GM23338 (cell line): ENCODE results near the gene MEGF6. TPM values are rescaled to one million over a fixed set of nuclear protein-coding genes. Genes with fewer than 3 reads are reported as not detected.

Source experiments
- ATAC-seq: fragments of 200-7000 bp; cut with Tn5 transposase; 3 replicates; pipeline ENCODE4 v1.9.1; 2020
- DNase-seq: peaks from one replicate; pipeline ENCODE4 v3.0.0-alpha.2; 2015; ENCODE audit warnings: low spot score
- H2AFZ ChIP-seq: fragments of 200-600 bp; sonication (generic); 2 replicates; pipeline ENCODE4 v1.8.0; 2016; ENCODE audit warnings: antibody characterized with exemption, mild to moderate bottlenecking, moderate library complexity
- H3F3A ChIP-seq: fragments of 200-600 bp; sonication (generic); replicated peaks from 2 replicates; pipeline ENCODE4 v1.8.0; 2017; ENCODE audit warnings: antibody characterized with exemption, mixed run types, low read depth
- H3K27ac ChIP-seq: fragments of 200-600 bp; sonication (generic); 2 replicates; pipeline ENCODE4 v1.6.1; 2016; ENCODE audit warnings: low read depth
- H3K27me3 ChIP-seq: fragments of 200-600 bp; sonication (generic); 2 replicates; pipeline ENCODE4 v1.8.0; 2016; ENCODE audit warnings: mild to moderate bottlenecking, mixed run types, moderate library complexity; ENCODE audit not compliant: insufficient read depth
- H3K36me3 ChIP-seq: fragments of 200-600 bp; sonication (generic); 2 replicates; pipeline ENCODE4 v1.8.0; 2016; ENCODE audit warnings: mild to moderate bottlenecking; ENCODE audit not compliant: insufficient read depth
- H3K4me1 ChIP-seq: fragments of 200-600 bp; sonication (generic); 2 replicates; pipeline ENCODE4 v1.8.0; 2016; ENCODE audit warnings: mild to moderate bottlenecking, moderate library complexity; ENCODE audit not compliant: insufficient read depth
- H3K4me2 ChIP-seq: fragments of 200-600 bp; sonication (generic); 2 replicates; pipeline ENCODE4 v1.7.1; 2017; ENCODE audit warnings: mixed run types
- H3K4me3 ChIP-seq: fragments of 200-600 bp; sonication (generic); 2 replicates; pipeline ENCODE4 v1.6.1; 2016; ENCODE audit warnings: mixed run types
- H3K79me2 ChIP-seq: fragments of 200-600 bp; sonication (generic); replicated peaks from 2 replicates; pipeline ENCODE4 v1.8.0; 2017; ENCODE audit warnings: mild to moderate bottlenecking; ENCODE audit not compliant: insufficient read depth
- H3K9me2 ChIP-seq: fragments of 200-600 bp; sonication (generic); 2 replicates; pipeline ENCODE4 v1.8.0; 2017; ENCODE audit not compliant: insufficient read depth
- H4K20me1 ChIP-seq: fragments of 200-600 bp; sonication (generic); replicated peaks from 2 replicates; pipeline ENCODE4 v1.8.0; 2017; ENCODE audit warnings: mild to moderate bottlenecking; ENCODE audit not compliant: insufficient read depth
- H3K27ac Mint-ChIP-seq: 2 replicates; pipeline ENCODE4 v1.8.0; 2020; ENCODE audit warnings: inconsistent platforms, mild to moderate bottlenecking, moderate library complexity, mixed read lengths
- H3K27me3 Mint-ChIP-seq: 3 replicates; pipeline ENCODE4 v1.8.0; 2022; ENCODE audit warnings: low read depth, mild to moderate bottlenecking, moderate library complexity, mixed read lengths, inconsistent platforms; ENCODE audit not compliant: insufficient read depth, poor library complexity
- H3K36me3 Mint-ChIP-seq: 3 replicates; pipeline ENCODE4 v1.8.0; 2021; ENCODE audit warnings: low read depth, mild to moderate bottlenecking, inconsistent platforms, moderate library complexity, mixed read lengths
- H3K4me1 Mint-ChIP-seq: 3 replicates; pipeline ENCODE4 v1.8.0; 2020; ENCODE audit warnings: mild to moderate bottlenecking, inconsistent platforms, mixed read lengths
- H3K4me3 Mint-ChIP-seq: 3 replicates; pipeline ENCODE4 v1.8.0; 2021; ENCODE audit warnings: moderate library complexity, mild to moderate bottlenecking, inconsistent platforms, mixed read lengths
- H3K9me3 Mint-ChIP-seq: 3 replicates; pipeline ENCODE4 v1.8.0; 2020; ENCODE audit warnings: moderate library complexity, mild to moderate bottlenecking, inconsistent platforms, mixed read lengths
- CREB1 ChIP-seq: fragments of 250-450 bp; sonication (Bioruptor Pico); IDR thresholded peaks from 2 replicates; pipeline ENCODE4 v1.5.0; 2020; ENCODE audit warnings: low read depth, mild to moderate bottlenecking, moderate library complexity
- EZH2 ChIP-seq: fragments of 200-600 bp; sonication (generic); IDR thresholded peaks from one replicate; pipeline ENCODE4 v1.8.0; 2017; ENCODE audit warnings: antibody characterized with exemption, mild to moderate bottlenecking, low read depth; ENCODE audit not compliant: unreplicated experiment
- JUNB ChIP-seq: IDR thresholded peaks from one replicate; pipeline ENCODE4 v1.6.1; 2016; ENCODE audit warnings: antibody characterized with exemption; ENCODE audit not compliant: unreplicated experiment
- STAT1 ChIP-seq: IDR thresholded peaks from one replicate; pipeline ENCODE4 v1.6.1; 2016; ENCODE audit warnings: antibody characterized with exemption; ENCODE audit not compliant: unreplicated experiment
- ZNF331 ChIP-seq: fragments of 250-450 bp; sonication (Bioruptor Pico); IDR thresholded peaks from 2 replicates; pipeline ENCODE4 v1.5.0; 2020; ENCODE audit warnings: low read depth, mild to moderate bottlenecking, moderate library complexity
- polyA plus RNA-seq: library from polyadenylated mRNA; unstranded; fragments of >200 nt; fragmentation: Nextera tagmentation; extraction: Ambion mirVana; gene quantifications from 2 replicates; pipeline ENCODE4 v1.2.1, GENCODE V29; 2016
- total RNA-seq: library from RNA; depleted of rRNA; stranded (reverse); fragments of >200 nt; shearing (Covaris generic); gene quantifications from 2 replicates; pipeline ENCODE4 v1.2.3, GENCODE V29; 2014
- TF ChIP-seq, protein P1 (sequence below), 2 experiments: fragments of 200-600 bp in 1 of 2; sonication (generic) in 1 of 2; conservative IDR thresholded peaks; 2 replicates each; pipeline versions ENCODE4 v1.5.1 to v1.6.1; 2016 to 2017; ENCODE audit warnings: antibody characterized with exemption in 2 of 2, low read depth in 2 of 2, mild to moderate bottlenecking in 2 of 2, moderate library complexity in 1 of 2
- TF ChIP-seq, protein P2 (sequence below): fragments of 250-450 bp; sonication (Bioruptor Pico); IDR thresholded peaks from 2 replicates; pipeline ENCODE4 v1.5.0; 2020; ENCODE audit warnings: mild to moderate bottlenecking, moderate library complexity
- TF ChIP-seq, protein P3 (sequence below): IDR thresholded peaks from one replicate; pipeline ENCODE4 v1.6.1; 2018; ENCODE audit warnings: antibody characterized with exemption; ENCODE audit not compliant: unreplicated experiment

The MEGF6 gene
- total and polyA plus RNA-seq, 2 experiments from 2014 or later = 4.0 to 21.4 TPM

DNA sequence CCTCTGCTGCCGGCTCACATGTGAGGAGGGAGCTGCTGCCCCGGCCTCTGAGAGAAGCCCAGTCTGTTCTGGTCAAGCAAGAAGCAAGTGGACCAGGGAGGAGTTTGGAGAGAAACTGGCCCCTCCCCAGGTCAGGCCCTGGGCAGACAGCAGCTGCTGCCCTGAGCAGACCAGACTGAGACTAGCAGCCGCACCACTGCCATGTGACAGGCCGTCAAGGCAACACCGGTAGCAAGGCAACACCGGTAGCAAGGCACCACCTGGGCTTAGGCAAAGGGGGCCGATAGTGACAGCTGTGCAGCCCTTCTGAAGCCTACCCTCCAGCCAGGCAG, 106.5 kb downstream of the MEGF6 start (continued):
- TF ChIP-seq, protein P1, sequence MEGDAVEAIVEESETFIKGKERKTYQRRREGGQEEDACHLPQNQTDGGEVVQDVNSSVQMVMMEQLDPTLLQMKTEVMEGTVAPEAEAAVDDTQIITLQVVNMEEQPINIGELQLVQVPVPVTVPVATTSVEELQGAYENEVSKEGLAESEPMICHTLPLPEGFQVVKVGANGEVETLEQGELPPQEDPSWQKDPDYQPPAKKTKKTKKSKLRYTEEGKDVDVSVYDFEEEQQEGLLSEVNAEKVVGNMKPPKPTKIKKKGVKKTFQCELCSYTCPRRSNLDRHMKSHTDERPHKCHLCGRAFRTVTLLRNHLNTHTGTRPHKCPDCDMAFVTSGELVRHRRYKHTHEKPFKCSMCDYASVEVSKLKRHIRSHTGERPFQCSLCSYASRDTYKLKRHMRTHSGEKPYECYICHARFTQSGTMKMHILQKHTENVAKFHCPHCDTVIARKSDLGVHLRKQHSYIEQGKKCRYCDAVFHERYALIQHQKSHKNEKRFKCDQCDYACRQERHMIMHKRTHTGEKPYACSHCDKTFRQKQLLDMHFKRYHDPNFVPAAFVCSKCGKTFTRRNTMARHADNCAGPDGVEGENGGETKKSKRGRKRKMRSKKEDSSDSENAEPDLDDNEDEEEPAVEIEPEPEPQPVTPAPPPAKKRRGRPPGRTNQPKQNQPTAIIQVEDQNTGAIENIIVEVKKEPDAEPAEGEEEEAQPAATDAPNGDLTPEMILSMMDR (conservative IDR thresholded peaks at IDR 0.05; ENCODE audit: low read depth in 2 of 2) = no peak
- TF ChIP-seq, protein P2, sequence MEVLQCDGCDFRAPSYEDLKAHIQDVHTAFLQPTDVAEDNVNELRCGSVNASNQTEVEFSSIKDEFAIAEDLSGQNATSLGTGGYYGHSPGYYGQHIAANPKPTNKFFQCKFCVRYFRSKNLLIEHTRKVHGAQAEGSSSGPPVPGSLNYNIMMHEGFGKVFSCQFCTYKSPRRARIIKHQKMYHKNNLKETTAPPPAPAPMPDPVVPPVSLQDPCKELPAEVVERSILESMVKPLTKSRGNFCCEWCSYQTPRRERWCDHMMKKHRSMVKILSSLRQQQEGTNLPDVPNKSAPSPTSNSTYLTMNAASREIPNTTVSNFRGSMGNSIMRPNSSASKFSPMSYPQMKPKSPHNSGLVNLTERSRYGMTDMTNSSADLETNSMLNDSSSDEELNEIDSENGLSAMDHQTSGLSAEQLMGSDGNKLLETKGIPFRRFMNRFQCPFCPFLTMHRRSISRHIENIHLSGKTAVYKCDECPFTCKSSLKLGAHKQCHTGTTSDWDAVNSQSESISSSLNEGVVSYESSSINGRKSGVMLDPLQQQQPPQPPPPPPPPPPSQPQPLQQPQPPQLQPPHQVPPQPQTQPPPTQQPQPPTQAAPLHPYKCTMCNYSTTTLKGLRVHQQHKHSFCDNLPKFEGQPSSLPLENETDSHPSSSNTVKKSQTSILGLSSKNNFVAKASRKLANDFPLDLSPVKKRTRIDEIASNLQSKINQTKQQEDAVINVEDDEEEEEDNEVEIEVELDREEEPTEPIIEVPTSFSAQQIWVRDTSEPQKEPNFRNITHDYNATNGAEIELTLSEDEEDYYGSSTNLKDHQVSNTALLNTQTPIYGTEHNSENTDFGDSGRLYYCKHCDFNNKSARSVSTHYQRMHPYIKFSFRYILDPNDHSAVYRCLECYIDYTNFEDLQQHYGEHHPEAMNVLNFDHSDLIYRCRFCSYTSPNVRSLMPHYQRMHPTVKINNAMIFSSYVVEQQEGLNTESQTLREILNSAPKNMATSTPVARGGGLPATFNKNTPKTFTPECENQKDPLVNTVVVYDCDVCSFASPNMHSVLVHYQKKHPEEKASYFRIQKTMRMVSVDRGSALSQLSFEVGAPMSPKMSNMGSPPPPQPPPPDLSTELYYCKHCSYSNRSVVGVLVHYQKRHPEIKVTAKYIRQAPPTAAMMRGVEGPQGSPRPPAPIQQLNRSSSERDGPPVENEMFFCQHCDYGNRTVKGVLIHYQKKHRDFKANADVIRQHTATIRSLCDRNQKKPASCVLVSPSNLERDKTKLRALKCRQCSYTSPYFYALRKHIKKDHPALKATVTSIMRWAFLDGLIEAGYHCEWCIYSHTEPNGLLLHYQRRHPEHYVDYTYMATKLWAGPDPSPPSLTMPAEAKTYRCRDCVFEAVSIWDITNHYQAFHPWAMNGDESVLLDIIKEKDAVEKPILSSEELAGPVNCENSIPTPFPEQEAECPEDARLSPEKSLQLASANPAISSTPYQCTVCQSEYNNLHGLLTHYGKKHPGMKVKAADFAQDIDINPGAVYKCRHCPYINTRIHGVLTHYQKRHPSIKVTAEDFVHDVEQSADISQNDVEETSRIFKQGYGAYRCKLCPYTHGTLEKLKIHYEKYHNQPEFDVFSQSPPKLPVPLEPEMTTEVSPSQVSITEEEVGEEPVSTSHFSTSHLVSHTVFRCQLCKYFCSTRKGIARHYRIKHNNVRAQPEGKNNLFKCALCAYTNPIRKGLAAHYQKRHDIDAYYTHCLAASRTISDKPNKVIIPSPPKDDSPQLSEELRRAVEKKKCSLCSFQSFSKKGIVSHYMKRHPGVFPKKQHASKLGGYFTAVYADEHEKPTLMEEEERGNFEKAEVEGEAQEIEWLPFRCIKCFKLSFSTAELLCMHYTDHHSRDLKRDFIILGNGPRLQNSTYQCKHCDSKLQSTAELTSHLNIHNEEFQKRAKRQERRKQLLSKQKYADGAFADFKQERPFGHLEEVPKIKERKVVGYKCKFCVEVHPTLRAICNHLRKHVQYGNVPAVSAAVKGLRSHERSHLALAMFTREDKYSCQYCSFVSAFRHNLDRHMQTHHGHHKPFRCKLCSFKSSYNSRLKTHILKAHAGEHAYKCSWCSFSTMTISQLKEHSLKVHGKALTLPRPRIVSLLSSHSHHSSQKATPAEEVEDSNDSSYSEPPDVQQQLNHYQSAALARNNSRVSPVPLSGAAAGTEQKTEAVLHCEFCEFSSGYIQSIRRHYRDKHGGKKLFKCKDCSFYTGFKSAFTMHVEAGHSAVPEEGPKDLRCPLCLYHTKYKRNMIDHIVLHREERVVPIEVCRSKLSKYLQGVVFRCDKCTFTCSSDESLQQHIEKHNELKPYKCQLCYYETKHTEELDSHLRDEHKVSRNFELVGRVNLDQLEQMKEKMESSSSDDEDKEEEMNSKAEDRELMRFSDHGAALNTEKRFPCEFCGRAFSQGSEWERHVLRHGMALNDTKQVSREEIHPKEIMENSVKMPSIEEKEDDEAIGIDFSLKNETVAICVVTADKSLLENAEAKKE = no peak
- TF ChIP-seq STAT1 (no peak), CREB1 (CRISPR knock-in tag) (no peak)

DNA sequence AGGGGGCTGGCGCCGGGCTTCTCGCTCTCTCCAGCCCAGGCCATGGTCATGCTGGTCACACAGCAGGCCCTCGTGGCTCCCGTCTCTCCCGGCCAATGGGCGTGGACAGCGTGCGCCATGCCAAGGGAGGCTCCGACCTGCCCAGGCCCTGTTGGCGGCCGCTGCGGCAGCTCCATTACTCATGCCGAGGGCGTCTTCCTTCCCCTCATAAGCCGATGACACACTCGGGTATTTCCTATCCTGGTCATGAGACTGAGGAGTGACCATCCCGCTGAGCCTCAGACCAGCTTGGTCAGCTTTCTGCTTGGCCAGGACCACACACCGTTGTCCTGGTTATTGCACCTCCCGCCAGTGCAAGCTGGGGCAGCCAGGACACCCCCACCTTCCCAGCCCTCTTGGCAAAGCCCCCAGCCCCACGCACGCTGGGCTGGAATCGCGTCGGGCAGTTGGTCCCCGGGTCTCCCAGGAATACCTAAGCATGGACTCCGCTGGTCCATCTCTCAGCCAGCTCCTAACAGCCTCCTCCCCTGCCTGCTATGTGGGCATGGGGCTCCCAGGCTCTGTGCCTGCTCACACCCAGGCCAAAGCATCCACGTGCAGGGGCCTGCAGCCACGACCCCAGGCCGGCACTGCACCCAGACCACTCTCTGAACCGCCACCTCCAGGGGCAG, 107.0 kb downstream of the MEGF6 start:
- ATAC-seq (no peak), DNase-seq (no peak)
- no peaks in the 10 kb centered on the region for H3K4me1 ChIP-seq
- TF ChIP-seq ZNF331 (CRISPR knock-in tag) (no peak), JUNB (no peak), EZH2 (no peak), STAT1 (no peak), CREB1 (CRISPR knock-in tag) (no peak)
- TF ChIP-seq, protein P3, sequence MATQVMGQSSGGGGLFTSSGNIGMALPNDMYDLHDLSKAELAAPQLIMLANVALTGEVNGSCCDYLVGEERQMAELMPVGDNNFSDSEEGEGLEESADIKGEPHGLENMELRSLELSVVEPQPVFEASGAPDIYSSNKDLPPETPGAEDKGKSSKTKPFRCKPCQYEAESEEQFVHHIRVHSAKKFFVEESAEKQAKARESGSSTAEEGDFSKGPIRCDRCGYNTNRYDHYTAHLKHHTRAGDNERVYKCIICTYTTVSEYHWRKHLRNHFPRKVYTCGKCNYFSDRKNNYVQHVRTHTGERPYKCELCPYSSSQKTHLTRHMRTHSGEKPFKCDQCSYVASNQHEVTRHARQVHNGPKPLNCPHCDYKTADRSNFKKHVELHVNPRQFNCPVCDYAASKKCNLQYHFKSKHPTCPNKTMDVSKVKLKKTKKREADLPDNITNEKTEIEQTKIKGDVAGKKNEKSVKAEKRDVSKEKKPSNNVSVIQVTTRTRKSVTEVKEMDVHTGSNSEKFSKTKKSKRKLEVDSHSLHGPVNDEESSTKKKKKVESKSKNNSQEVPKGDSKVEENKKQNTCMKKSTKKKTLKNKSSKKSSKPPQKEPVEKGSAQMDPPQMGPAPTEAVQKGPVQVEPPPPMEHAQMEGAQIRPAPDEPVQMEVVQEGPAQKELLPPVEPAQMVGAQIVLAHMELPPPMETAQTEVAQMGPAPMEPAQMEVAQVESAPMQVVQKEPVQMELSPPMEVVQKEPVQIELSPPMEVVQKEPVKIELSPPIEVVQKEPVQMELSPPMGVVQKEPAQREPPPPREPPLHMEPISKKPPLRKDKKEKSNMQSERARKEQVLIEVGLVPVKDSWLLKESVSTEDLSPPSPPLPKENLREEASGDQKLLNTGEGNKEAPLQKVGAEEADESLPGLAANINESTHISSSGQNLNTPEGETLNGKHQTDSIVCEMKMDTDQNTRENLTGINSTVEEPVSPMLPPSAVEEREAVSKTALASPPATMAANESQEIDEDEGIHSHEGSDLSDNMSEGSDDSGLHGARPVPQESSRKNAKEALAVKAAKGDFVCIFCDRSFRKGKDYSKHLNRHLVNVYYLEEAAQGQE = no peak
- TF ChIP-seq, protein P1 (conservative IDR thresholded peaks at IDR 0.05; ENCODE audit: low read depth in 2 of 2) = no peak
- no peaks in the 10 kb centered on the region; the same call in 1 of the 2 replicates for H4K20me1 ChIP-seq
- H3K79me2 ChIP-seq = no peaks in the 10 kb centered on the region
- no peak overlapping the region for H3K27ac Mint-ChIP-seq
- no peaks in the 10 kb centered on the region for H3K27me3 ChIP-seq
- H3K27me3 Mint-ChIP-seq = peaks cover 7% of the 10 kb centered on the region
- no peaks in the 10 kb centered on the region; the same call in 2 of the 3 replicates for H3K4me1 Mint-ChIP-seq
- H2AFZ ChIP-seq = no peak overlapping the region
- no peak overlapping the region for H3K4me3 Mint-ChIP-seq
- no peak overlapping the region for H3K27ac ChIP-seq
- no peak overlapping the region for H3K4me2 ChIP-seq
- no peaks in the 10 kb centered on the region for H3K9me3 Mint-ChIP-seq
- no peaks in the 10 kb centered on the region for H3K36me3 Mint-ChIP-seq
- H3F3A ChIP-seq = no peaks in the 10 kb centered on the region
- no peaks in the 10 kb centered on the region for H3K9me2 ChIP-seq
- H3K36me3 ChIP-seq = no peaks in the 10 kb centered on the region
- no peak overlapping the region for H3K4me3 ChIP-seq
